Neural cell (in vitro differentiated cells): ENCODE results near the gene OBSL1. TPM values are rescaled to one million over a fixed set of nuclear protein-coding genes. Genes with fewer than 3 reads are reported as not detected.

ENCODE experiments used
- H2AFZ ChIP-seq: fragments of 200-600, 300-800 bp; sonication (generic), shearing (Covaris generic); 2 replicates; pipeline ENCODE4 v1.6.0; 2014; ENCODE audit warnings: low read depth, mild to moderate bottlenecking, antibody characterized with exemption, low read length, moderate library complexity
- H3F3A ChIP-seq: fragments of 200-600 bp; shearing (Covaris generic); 2 replicates; pipeline ENCODE4 v1.6.1; 2016; ENCODE audit warnings: mild to moderate bottlenecking, moderate library complexity, mixed read lengths, antibody characterized with exemption, low read length; ENCODE audit not compliant: insufficient read depth, poor library complexity, severe bottlenecking
- H3K27ac ChIP-seq: fragments of 200-600, 300-800 bp; sonication (generic), shearing (Covaris generic); 2 replicates; pipeline ENCODE4 v1.5.1; 2014; ENCODE audit warnings: mild to moderate bottlenecking, low read length, moderate library complexity
- H3K27me3 ChIP-seq: fragments of 300-800, 200-600 bp; sonication (generic), shearing (Covaris generic); 2 replicates; pipeline ENCODE4 v1.6.0; 2014; ENCODE audit warnings: mild to moderate bottlenecking, low read depth, low read length, moderate library complexity; ENCODE audit not compliant: insufficient read depth
- H3K36me3 ChIP-seq: fragments of 300-800, 200-600 bp; sonication (generic), shearing (Covaris generic); 2 replicates; pipeline ENCODE4 v1.5.1; 2014; ENCODE audit warnings: mild to moderate bottlenecking, antibody characterized with exemption, low read length, moderate library complexity; ENCODE audit not compliant: insufficient read depth
- H3K4me2 ChIP-seq: fragments of 300-800, 200-600 bp; sonication (generic), shearing (Covaris generic); 2 replicates; pipeline ENCODE4 v1.6.0; 2014; ENCODE audit warnings: mild to moderate bottlenecking, low read length
- H3K4me3 ChIP-seq: fragments of 300-800, 200-600 bp; sonication (generic), shearing (Covaris generic); 2 replicates; pipeline ENCODE4 v1.5.1; 2014; ENCODE audit warnings: mild to moderate bottlenecking, low read length, moderate library complexity
- H3K79me2 ChIP-seq: fragments of 200-600 bp; shearing (Covaris generic); replicated peaks from 2 replicates; pipeline ENCODE4 v1.6.0; 2014; ENCODE audit warnings: mild to moderate bottlenecking, low read length, moderate library complexity; ENCODE audit not compliant: insufficient read depth
- H3K9ac ChIP-seq: fragments of 300-800, 200-600 bp; sonication (generic), shearing (Covaris generic); 2 replicates; pipeline ENCODE4 v1.6.1; 2016; ENCODE audit warnings: mild to moderate bottlenecking, low read length, mixed read lengths
- H3K9me2 ChIP-seq: fragments of 200-600 bp; shearing (Covaris generic); 2 replicates; pipeline ENCODE4 v1.6.1; 2016; ENCODE audit warnings: mild to moderate bottlenecking, low read length, mixed read lengths; ENCODE audit not compliant: insufficient read depth
- H3K9me3 ChIP-seq: fragments of 200-600, 300-800 bp; sonication (generic), shearing (Covaris generic); 2 replicates; pipeline ENCODE4 v1.6.1; 2016; ENCODE audit warnings: mild to moderate bottlenecking, mixed run types, low read length, moderate library complexity, mixed read lengths
- H4K20me1 ChIP-seq: fragments of 200-600 bp; shearing (Covaris generic); 2 replicates; pipeline ENCODE4 v1.6.1; 2016; ENCODE audit warnings: mild to moderate bottlenecking, mixed run types; ENCODE audit not compliant: insufficient read depth
- CTCF ChIP-seq: fragments of 450-650 bp; IDR thresholded peaks from 2 replicates; pipeline ENCODE4 v1.5.1; 2014; ENCODE audit warnings: antibody characterized with exemption, mild to moderate bottlenecking, moderate library complexity; ENCODE audit not compliant: poor library complexity, severe bottlenecking
- EP300 ChIP-seq: fragments of 450-650 bp; conservative IDR thresholded peaks from 2 replicates; pipeline ENCODE4 v1.6.1; 2014; ENCODE audit warnings: antibody characterized with exemption, mild to moderate bottlenecking, moderate library complexity; ENCODE audit not compliant: poor library complexity, severe bottlenecking
- EZH2 ChIP-seq: fragments of 200-600, 300-800 bp; shearing (Covaris generic), sonication (generic); IDR thresholded peaks from 2 replicates; pipeline ENCODE4 v1.6.1; 2014; ENCODE audit warnings: antibody characterized with exemption, low read length, borderline replicate concordance, mild to moderate bottlenecking; ENCODE audit not compliant: insufficient read depth, poor library complexity, severe bottlenecking
- MXI1 ChIP-seq: fragments of 450-650 bp; conservative IDR thresholded peaks from 2 replicates; pipeline ENCODE4 v1.6.1; 2014; ENCODE audit warnings: antibody characterized with exemption, mild to moderate bottlenecking; ENCODE audit not compliant: poor library complexity, severe bottlenecking
- POLR2AphosphoS5 ChIP-seq: IDR thresholded peaks from 2 replicates; pipeline ENCODE4 v1.6.1; 2012
- RAD21 ChIP-seq: fragments of 450-650 bp; conservative IDR thresholded peaks from 2 replicates; pipeline ENCODE4 v1.6.1; 2014; ENCODE audit warnings: antibody characterized with exemption, mild to moderate bottlenecking, moderate library complexity
- REST ChIP-seq: IDR thresholded peaks from 2 replicates; pipeline ENCODE4 v1.6.1; 2012; ENCODE audit warnings: borderline replicate concordance
- SMC3 ChIP-seq: fragments of 450-650 bp; conservative IDR thresholded peaks from 2 replicates; pipeline ENCODE4 v1.6.1; 2014; ENCODE audit warnings: antibody characterized with exemption, mild to moderate bottlenecking, moderate library complexity; ENCODE audit not compliant: poor library complexity
- TAF1 ChIP-seq: IDR thresholded peaks from 2 replicates; pipeline ENCODE4 v1.6.1; 2012; ENCODE audit warnings: low read depth
- polyA plus RNA-seq: library from polyadenylated mRNA; depleted of rRNA; stranded (reverse); fragments of >200 nt; gene quantifications from 2 replicates; pipeline ENCODE4 v1.2.3, GENCODE V29; 2014

The OBSL1 gene
- polyA plus RNA-seq, 1 donor from 2014 or later, result 59.7 TPM

GRCh38 chr2:219574484-219575311, 3.4 kb upstream of the OBSL1 start:
- Histone ChIP-seq H3K9ac (no peak overlapping the region), H3K9me2 (no peaks in the 10 kb centered on the region), H3K36me3 (no peaks in the 10 kb centered on the region), H4K20me1 (no peaks in the 10 kb centered on the region), H2AFZ (no peak overlapping the region), H3K4me3 (no peak overlapping the region), H3K27me3 (no peaks in the 10 kb centered on the region), H3K9me3 (no peaks in the 10 kb centered on the region), H3F3A (no peaks in the 10 kb centered on the region), H3K27ac (no peak overlapping the region), H3K79me2 (peaks cover 4% of the 10 kb centered on the region), H3K4me2 (no peak overlapping the region)
- no peak for TF ChIP-seq RAD21
- TF ChIP-seq REST, result no peak
- TF ChIP-seq SMC3, result no peak
- no peak for TF ChIP-seq EZH2
- TF ChIP-seq CTCF, result no peak
- no peak for TF ChIP-seq MXI1
- TF ChIP-seq POLR2AphosphoS5, result no peak
- TF ChIP-seq TAF1, result no peak
- TF ChIP-seq EP300, result no peak

- no peaks in the 10 kb centered on the region for H4K20me1 ChIP-seq
- H3K36me3 ChIP-seq, result no peaks in the 10 kb centered on the region
- H3K27ac ChIP-seq, result no peak overlapping the region
- TF ChIP-seq MXI1 (no peak), EZH2 (no peak), SMC3 (no peak), POLR2AphosphoS5 (no peak)
- H3F3A ChIP-seq, result no peaks in the 10 kb centered on the region
- no peaks in the 10 kb centered on the region for H3K27me3 ChIP-seq
- no peak overlapping the region for H3K9ac ChIP-seq
- H3K9me3 ChIP-seq, result no peaks in the 10 kb centered on the region
- H2AFZ ChIP-seq, result no peak overlapping the region
- no peak overlapping the region for H3K4me3 ChIP-seq
- H3K9me2 ChIP-seq, result no peaks in the 10 kb centered on the region
- H3K79me2 ChIP-seq, result peaks cover 5% of the 10 kb centered on the region
- no peak overlapping the region for H3K4me2 ChIP-seq
Measured at GRCh38 chr2:219573166-219573565, 1.8 kb upstream of the OBSL1 start.
